ENCODE measurements around the gene WDFY3.

The WDFY3 gene

DNA sequence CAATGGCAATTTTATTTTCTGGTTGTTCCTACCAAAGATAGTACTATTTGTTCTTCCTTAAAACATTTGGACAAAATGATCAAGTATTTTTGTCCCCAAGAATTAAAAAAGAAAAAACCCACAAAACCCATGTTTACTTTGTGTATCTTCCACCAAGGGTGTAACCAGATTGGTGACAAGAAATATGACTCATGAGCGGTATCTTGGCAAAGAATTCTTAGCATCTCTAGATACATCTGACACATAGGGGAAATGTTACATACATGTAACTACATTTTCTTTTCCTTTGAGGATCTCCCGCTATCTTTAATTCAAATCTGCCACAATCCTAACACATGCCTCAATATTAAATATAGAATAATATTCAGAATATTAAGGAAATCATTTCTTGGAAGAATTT is 78.7 kb downstream of the WDFY3 start:
- Histone ChIP-seq H3K27me3 (ENCODE audit: low read length) (no peaks in the 10 kb centered on the region), H4K20me1 (ENCODE audit: low read depth, low read length) (no peaks in the 10 kb centered on the region)

DNA sequence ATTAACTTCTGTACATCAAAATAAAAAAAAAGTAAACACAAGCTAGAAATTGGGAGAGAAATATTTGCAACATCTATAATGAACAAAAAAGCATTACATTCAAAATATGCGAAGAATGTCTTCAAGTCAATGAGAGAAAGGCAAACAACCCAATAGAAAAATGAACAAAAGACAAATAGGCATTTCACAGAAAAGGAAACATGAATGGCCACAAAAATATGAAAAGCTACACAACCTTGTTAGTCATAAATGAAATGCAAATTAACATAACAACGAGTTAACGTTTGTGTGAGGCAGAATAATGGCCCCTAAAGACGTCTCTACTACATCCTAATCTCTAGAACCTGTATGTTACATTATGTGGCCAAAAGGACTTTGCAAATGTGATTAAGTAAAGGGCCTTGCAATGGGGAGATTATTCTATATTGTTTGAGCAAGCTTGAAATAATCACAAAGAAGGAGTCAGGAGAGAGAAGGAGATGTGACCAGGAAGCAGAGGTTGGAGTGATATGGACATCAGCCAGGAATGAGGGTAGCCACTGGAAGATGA is 86.8 kb downstream of the WDFY3 start:
- Histone ChIP-seq H3K9me3 (ENCODE audit: insufficient read depth, low read length) (no peaks in the 10 kb centered on the region), H3K27ac (ENCODE audit: low read depth, low read length) (no peak overlapping the region), H3K27me3 (ENCODE audit: low read length) (no peaks in the 10 kb centered on the region), H3K9me2 (replicated peaks; ENCODE audit: insufficient read depth, low read length) (no peaks in the 10 kb centered on the region), H3K36me3 (ENCODE audit: low read length) (no peaks in the 10 kb centered on the region), H4K20me1 (ENCODE audit: low read depth, low read length) (no peaks in the 10 kb centered on the region), H3K79me2 (ENCODE audit: insufficient read depth, low read length) (no peaks in the 10 kb centered on the region), H3F3A (ENCODE audit: insufficient read depth) (no peaks in the 10 kb centered on the region), H3K9ac (ENCODE audit: low read length) (no peak overlapping the region), H2AFZ (ENCODE audit: low read depth, low read length, severe bottlenecking) (no peak overlapping the region), H3K4me3 (ENCODE audit: insufficient read depth, low read length, poor library complexity, severe bottlenecking) (no peak overlapping the region), H3K4me2 (ENCODE audit: low read depth, low read length, poor library complexity, severe bottlenecking) (no peak overlapping the region)
- TF ChIP-seq, protein P1, sequence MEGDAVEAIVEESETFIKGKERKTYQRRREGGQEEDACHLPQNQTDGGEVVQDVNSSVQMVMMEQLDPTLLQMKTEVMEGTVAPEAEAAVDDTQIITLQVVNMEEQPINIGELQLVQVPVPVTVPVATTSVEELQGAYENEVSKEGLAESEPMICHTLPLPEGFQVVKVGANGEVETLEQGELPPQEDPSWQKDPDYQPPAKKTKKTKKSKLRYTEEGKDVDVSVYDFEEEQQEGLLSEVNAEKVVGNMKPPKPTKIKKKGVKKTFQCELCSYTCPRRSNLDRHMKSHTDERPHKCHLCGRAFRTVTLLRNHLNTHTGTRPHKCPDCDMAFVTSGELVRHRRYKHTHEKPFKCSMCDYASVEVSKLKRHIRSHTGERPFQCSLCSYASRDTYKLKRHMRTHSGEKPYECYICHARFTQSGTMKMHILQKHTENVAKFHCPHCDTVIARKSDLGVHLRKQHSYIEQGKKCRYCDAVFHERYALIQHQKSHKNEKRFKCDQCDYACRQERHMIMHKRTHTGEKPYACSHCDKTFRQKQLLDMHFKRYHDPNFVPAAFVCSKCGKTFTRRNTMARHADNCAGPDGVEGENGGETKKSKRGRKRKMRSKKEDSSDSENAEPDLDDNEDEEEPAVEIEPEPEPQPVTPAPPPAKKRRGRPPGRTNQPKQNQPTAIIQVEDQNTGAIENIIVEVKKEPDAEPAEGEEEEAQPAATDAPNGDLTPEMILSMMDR (IDR thresholded peaks at IDR 0.05; ENCODE audit: insufficient read depth, low read length, poor library complexity, severe bottlenecking) = no peak
- no peak for TF ChIP-seq EZH2phosphoT487 (conservative IDR thresholded peaks at IDR 0.05; ENCODE audit: low read length)

More for the DNA sequence above, 78.7 kb downstream of the WDFY3 start:
- Histone ChIP-seq H3K4me3 (ENCODE audit: insufficient read depth, low read length, poor library complexity, severe bottlenecking) (no peak overlapping the region), H2AFZ (ENCODE audit: low read depth, low read length, severe bottlenecking) (no peak overlapping the region), H3K4me2 (ENCODE audit: low read depth, low read length, poor library complexity, severe bottlenecking) (no peak overlapping the region), H3K9me2 (replicated peaks; ENCODE audit: insufficient read depth, low read length) (no peaks in the 10 kb centered on the region), H3F3A (ENCODE audit: insufficient read depth) (no peaks in the 10 kb centered on the region), H3K9me3 (ENCODE audit: insufficient read depth, low read length) (no peaks in the 10 kb centered on the region), H3K79me2 (ENCODE audit: insufficient read depth, low read length) (no peaks in the 10 kb centered on the region), H3K9ac (ENCODE audit: low read length) (no peak overlapping the region), H3K36me3 (ENCODE audit: low read length) (no peaks in the 10 kb centered on the region), H3K27ac (ENCODE audit: low read depth, low read length) (no peak overlapping the region)
- TF ChIP-seq, protein P1 (IDR thresholded peaks at IDR 0.05; ENCODE audit: insufficient read depth, low read length, poor library complexity, severe bottlenecking) = no peak
- no peak for TF ChIP-seq EZH2phosphoT487 (conservative IDR thresholded peaks at IDR 0.05; ENCODE audit: low read length)

DNA sequence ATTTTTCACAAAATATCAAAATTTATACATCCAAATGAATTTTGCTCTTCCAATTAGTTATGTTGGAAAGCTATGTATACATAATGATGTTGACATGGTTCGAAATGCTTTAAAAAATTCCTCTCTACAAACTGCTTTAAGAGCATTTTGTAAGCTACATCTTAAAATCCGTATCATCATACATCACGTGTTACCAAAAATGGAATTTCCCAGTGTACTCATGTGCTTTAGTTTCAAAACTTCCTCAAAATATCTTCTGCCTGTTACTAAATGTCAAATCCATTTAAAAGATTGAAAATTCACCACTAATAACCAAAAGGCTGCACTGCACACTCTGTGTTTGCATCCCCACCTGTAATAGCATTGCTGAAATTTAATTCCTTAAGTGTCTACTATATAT is 87.9 kb downstream of the WDFY3 start:
- Histone ChIP-seq H2AFZ (ENCODE audit: low read depth, low read length, severe bottlenecking) (no peak overlapping the region), H3K27ac (ENCODE audit: low read depth, low read length) (no peak overlapping the region), H3K4me2 (ENCODE audit: low read depth, low read length, poor library complexity, severe bottlenecking) (no peak overlapping the region)

More for the DNA sequence above, 87.9 kb downstream of the WDFY3 start:
- Histone ChIP-seq H3K79me2 (ENCODE audit: insufficient read depth, low read length) (no peaks in the 10 kb centered on the region), H3K4me3 (ENCODE audit: insufficient read depth, low read length, poor library complexity, severe bottlenecking) (no peak overlapping the region), H3F3A (ENCODE audit: insufficient read depth) (no peaks in the 10 kb centered on the region), H3K9me2 (replicated peaks; ENCODE audit: insufficient read depth, low read length) (no peaks in the 10 kb centered on the region), H3K27me3 (ENCODE audit: low read length) (no peaks in the 10 kb centered on the region), H3K9ac (ENCODE audit: low read length) (no peak overlapping the region), H3K9me3 (ENCODE audit: insufficient read depth, low read length) (no peaks in the 10 kb centered on the region), H4K20me1 (ENCODE audit: low read depth, low read length) (no peaks in the 10 kb centered on the region), H3K36me3 (ENCODE audit: low read length) (no peaks in the 10 kb centered on the region)
- no peak for TF ChIP-seq EZH2phosphoT487 (conservative IDR thresholded peaks at IDR 0.05; ENCODE audit: low read length)
- TF ChIP-seq, protein P1 (IDR thresholded peaks at IDR 0.05; ENCODE audit: insufficient read depth, low read length, poor library complexity, severe bottlenecking) = no peak

Measured in SU-DHL-6 (cell line).